ENCODE data around the gene TCF3.

TCF3 gene

GRCh38 chr19:1629256-1629808 lies 23.1 kb downstream of the TCF3 start:
- FAIRE-seq: no peak

- FAIRE-seq: no peak
These were observed 25.2 kb downstream of the TCF3 start for GRCh38 chr19:1627194-1627593.

- FAIRE-seq: no peak
These were observed 25.9 kb downstream of the TCF3 start for GRCh38 chr19:1626417-1627010.

- FAIRE-seq: no peak
These were observed 28.0 kb downstream of the TCF3 start for GRCh38 chr19:1624458-1624857.

GRCh38 chr19:1622541-1622940 lies 29.9 kb downstream of the TCF3 start:
- no peak for FAIRE-seq

- FAIRE-seq: no peak
These were observed 30.4 kb downstream of the TCF3 start for GRCh38 chr19:1622007-1622406.

- FAIRE-seq: no peak
These were observed 30.8 kb downstream of the TCF3 start for GRCh38 chr19:1621574-1621973.

GRCh38 chr19:1621021-1621420 lies 31.4 kb downstream of the TCF3 start:
- FAIRE-seq: no peak

- no peak for FAIRE-seq
These were observed 31.9 kb downstream of the TCF3 start for GRCh38 chr19:1620502-1620901.

GRCh38 chr19:1619703-1620102 lies 32.7 kb downstream of the TCF3 start:
- FAIRE-seq: no peak

GRCh38 chr19:1619094-1619439 lies 33.3 kb downstream of the TCF3 start:
- no peak for FAIRE-seq

GRCh38 chr19:1618157-1619093 lies 34.0 kb downstream of the TCF3 start:
- no peak for FAIRE-seq

GRCh38 chr19:1616875-1617274 lies 35.5 kb downstream of the TCF3 start:
- no peak for FAIRE-seq

- FAIRE-seq: no peak
These were observed 36.0 kb downstream of the TCF3 start for GRCh38 chr19:1616396-1616795.

GRCh38 chr19:1615156-1615765 lies 37.2 kb downstream of the TCF3 start:
- no peak for FAIRE-seq

- no peak for FAIRE-seq
These were observed 38.4 kb downstream of the TCF3 start for GRCh38 chr19:1613808-1614570.

- no peak for FAIRE-seq
These were observed 39.3 kb downstream of the TCF3 start for GRCh38 chr19:1613146-1613545.

GRCh38 chr19:1612114-1613086 lies 40.0 kb downstream of the TCF3 start:
- no peak for FAIRE-seq

GRCh38 chr19:1611353-1611752 lies 41.1 kb downstream of the TCF3 start:
- FAIRE-seq: no peak

GRCh38 chr19:1610579-1610978 lies 41.8 kb downstream of the TCF3 start:
- no peak for FAIRE-seq

GRCh38 chr19:1609680-1610474 lies 42.5 kb downstream of the TCF3 start:
- no peak for FAIRE-seq
